ENCODE measurements around the gene PSG3.
"Not testable (repeated sequence)": the region's sequence is repeated elsewhere in the genome, so short reads cannot be mapped to it uniquely, and the experiment has no call there.

DNA sequence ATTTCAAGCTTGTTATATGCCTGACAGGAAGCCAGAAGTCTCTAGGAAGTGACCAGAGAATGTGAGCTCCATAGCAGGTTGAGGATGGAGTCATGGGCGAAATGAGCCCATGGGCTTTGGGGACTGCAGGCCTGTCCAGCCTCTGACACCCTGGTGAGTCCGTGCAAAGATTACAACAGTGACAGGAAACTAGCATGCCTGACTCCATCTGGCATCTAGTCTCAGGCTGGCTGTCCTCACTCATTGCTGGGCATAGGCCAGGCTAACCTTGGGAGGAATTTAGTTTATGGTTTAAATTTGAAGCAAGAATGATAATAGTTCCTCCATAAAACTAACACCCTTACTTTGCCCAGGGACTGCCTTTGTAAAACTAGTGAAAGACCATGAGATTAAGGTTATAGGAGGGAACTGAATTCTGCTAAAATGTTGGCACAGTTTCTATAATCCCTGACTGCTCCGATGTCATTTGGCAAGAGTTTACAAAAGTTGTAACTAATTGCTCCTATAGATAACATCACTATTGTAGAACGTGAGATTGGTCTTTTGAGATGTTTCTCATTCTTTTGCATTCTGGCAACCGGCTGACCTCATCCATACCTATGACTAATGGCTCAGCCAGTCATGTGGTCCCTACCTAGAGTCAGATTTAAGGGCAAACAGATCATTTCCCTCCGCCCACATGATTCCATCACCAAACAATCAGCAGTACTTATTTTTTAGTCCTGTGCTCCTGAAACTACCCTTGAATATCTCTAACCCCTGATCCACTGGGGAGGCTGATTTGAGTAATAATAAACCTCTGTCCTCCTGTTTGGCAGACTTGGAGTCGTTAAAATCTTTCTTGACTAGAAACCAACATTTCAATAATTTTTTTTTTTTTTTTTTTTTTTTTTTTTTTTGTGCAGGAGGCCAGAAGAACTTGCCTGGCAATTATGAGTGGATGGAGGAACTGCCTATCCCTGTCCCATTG is 21.0 kb upstream of the PSG3 start:
- TF ChIP-seq, protein P1, sequence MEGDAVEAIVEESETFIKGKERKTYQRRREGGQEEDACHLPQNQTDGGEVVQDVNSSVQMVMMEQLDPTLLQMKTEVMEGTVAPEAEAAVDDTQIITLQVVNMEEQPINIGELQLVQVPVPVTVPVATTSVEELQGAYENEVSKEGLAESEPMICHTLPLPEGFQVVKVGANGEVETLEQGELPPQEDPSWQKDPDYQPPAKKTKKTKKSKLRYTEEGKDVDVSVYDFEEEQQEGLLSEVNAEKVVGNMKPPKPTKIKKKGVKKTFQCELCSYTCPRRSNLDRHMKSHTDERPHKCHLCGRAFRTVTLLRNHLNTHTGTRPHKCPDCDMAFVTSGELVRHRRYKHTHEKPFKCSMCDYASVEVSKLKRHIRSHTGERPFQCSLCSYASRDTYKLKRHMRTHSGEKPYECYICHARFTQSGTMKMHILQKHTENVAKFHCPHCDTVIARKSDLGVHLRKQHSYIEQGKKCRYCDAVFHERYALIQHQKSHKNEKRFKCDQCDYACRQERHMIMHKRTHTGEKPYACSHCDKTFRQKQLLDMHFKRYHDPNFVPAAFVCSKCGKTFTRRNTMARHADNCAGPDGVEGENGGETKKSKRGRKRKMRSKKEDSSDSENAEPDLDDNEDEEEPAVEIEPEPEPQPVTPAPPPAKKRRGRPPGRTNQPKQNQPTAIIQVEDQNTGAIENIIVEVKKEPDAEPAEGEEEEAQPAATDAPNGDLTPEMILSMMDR (IDR thresholded peaks at IDR 0.05) = not testable (repeated sequence)
- not testable (repeated sequence) for TF ChIP-seq POLR2A (IDR thresholded peaks at IDR 0.05)
